ENCODE measurements around the gene APBA2.
"Not testable (repeated sequence)": the region's sequence is repeated elsewhere in the genome, so short reads cannot be mapped to it uniquely, and the experiment has no call there.

Gene APBA2

DNA sequence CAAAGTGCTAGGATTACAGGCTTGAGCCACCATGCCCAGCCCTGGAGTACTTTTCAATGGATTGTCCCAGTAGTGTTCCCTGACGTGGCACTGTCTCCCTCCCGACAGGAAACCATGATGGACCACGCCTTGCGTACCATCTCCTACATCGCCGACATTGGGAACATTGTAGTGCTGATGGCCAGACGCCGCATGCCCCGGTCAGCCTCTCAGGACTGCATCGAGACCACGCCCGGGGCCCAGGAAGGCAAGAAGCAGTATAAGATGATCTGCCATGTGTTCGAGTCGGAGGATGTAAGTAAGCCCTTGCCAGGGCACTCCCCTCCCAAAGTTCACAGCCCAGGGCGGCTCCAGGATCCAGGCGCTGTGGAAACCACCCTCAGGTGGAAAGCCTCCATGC, 215.7 kb downstream of the APBA2 start:
- H3K27ac Mint-ChIP-seq, result no peak overlapping the region
- H3K9me3 Mint-ChIP-seq, result no peaks in the 10 kb centered on the region
- no peaks in the 10 kb centered on the region for H3K36me3 Mint-ChIP-seq
- no peak for ATAC-seq (replicated peaks)
- peaks cover 9 to 25% of the 10 kb centered on the region in 2 donors for H3K27me3 Mint-ChIP-seq
- DNase-seq, result no peak
- no peak overlapping the region for H3K4me3 Mint-ChIP-seq
- no peaks in the 10 kb centered on the region for H3K4me1 Mint-ChIP-seq

GRCh38 chr15:29102173-29102794, 216.5 kb downstream of the APBA2 start:
- not testable (repeated sequence) for DNase-seq, H3K4me3 Mint-ChIP-seq, H3K4me1 Mint-ChIP-seq, H3K9me3 Mint-ChIP-seq, H3K36me3 Mint-ChIP-seq, H3K27ac Mint-ChIP-seq
- peak; percentile 41 to 49 for ATAC-seq (replicated peaks)
- H3K27me3 Mint-ChIP-seq, result peaks cover 9 to 25% of the 10 kb centered on the region in 2 donors

GRCh38 chr15:29102911-29103823, 217.4 kb downstream of the APBA2 start:
- H3K27ac Mint-ChIP-seq, result no peak overlapping the region
- no peak for DNase-seq
- H3K4me1 Mint-ChIP-seq, result no peaks in the 10 kb centered on the region
- ATAC-seq (replicated peaks), result peak; percentile 14 to 17
- H3K36me3 Mint-ChIP-seq, result no peaks in the 10 kb centered on the region
- H3K9me3 Mint-ChIP-seq, result no peaks in the 10 kb centered on the region
- peak overlapping the region in 1 of 2 donors; percentile 52 for H3K4me3 Mint-ChIP-seq
- peaks cover 9 to 25% of the 10 kb centered on the region in 2 donors for H3K27me3 Mint-ChIP-seq

DNA sequence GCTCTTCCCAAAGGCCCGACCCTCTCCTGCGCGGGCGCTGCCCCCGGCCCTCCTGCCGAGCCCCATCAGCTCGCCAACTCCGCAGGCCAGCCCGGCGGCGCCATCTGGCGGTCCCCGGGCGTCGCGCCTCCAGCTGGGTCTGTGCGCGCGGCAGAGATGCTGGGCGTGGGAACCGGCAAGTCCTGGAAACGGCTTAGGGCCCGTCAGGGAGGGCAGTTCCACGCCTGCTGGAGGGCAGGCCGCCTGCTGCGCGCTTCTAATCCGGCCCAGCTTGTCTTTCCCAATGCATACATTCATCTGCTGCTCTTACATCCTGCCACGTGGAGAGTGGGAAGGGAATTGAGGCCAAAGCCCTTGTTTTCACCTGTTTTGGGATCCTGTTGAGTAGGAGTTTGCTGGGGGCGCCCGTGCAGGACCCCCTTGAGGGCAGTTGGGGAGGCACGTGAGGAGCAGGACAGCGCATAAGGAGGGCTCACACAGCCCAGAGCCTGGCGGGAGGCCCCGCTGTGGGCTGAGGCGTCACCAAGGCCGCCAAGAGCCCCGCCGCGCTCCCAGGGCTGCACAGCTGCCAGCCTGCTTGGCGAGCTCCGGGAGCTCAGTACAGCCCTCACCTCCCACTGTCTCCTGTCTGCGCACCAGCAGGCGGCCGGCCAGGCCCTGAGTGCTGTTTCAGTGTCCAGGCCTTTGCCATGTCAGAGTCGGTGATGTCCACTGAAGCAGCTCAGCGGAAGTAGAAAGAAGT, 218.2 kb downstream of the APBA2 start:
- no peaks in the 10 kb centered on the region for H3K36me3 Mint-ChIP-seq
- ATAC-seq (replicated peaks) (peak; percentile 74 to 86), DNase-seq (peak; percentile 40)
- no peaks in the 10 kb centered on the region for H3K4me1 Mint-ChIP-seq
- H3K4me3 Mint-ChIP-seq, result peak overlapping the region in 1 of 2 donors; percentile 52
- H3K27ac Mint-ChIP-seq, result no peak overlapping the region
- H3K9me3 Mint-ChIP-seq, result no peaks in the 10 kb centered on the region
- H3K27me3 Mint-ChIP-seq, result peaks cover 9 to 25% of the 10 kb centered on the region in 2 donors

GRCh38 chr15:29104566-29104880, 218.7 kb downstream of the APBA2 start:
- Mint-ChIP-seq H3K36me3 (no peaks in the 10 kb centered on the region), H3K4me1 (no peaks in the 10 kb centered on the region), H3K27ac (no peak overlapping the region), H3K27me3 (peaks cover 9 to 25% of the 10 kb centered on the region in 2 donors), H3K9me3 (no peaks in the 10 kb centered on the region), H3K4me3 (no peak overlapping the region)
- no peak for ATAC-seq (replicated peaks)
- no peak for DNase-seq

GRCh38 chr15:29105151-29105854, 219.5 kb downstream of the APBA2 start:
- Mint-ChIP-seq H3K27ac (no peak overlapping the region), H3K4me1 (no peaks in the 10 kb centered on the region), H3K27me3 (peaks cover 9 to 25% of the 10 kb centered on the region in 2 donors), H3K36me3 (no peaks in the 10 kb centered on the region), H3K9me3 (no peaks in the 10 kb centered on the region), H3K4me3 (no peak overlapping the region)
- DNase-seq, result no peak
- ATAC-seq (replicated peaks), result no peak

GRCh38 chr15:29106116-29106515, 220.3 kb downstream of the APBA2 start:
- Mint-ChIP-seq H3K27ac (no peak overlapping the region), H3K36me3 (no peaks in the 10 kb centered on the region), H3K9me3 (no peaks in the 10 kb centered on the region), H3K27me3 (peaks cover 15 to 25% of the 10 kb centered on the region in 2 donors), H3K4me3 (no peak overlapping the region), H3K4me1 (no peaks in the 10 kb centered on the region)
- DNase-seq (no peak), ATAC-seq (replicated peaks) (no peak)

- no peak for ATAC-seq (replicated peaks)
- peaks cover 15 to 25% of the 10 kb centered on the region in 2 donors for H3K27me3 Mint-ChIP-seq
Measured at GRCh38 chr15:29106551-29107290, 220.9 kb downstream of the APBA2 start.

DNA sequence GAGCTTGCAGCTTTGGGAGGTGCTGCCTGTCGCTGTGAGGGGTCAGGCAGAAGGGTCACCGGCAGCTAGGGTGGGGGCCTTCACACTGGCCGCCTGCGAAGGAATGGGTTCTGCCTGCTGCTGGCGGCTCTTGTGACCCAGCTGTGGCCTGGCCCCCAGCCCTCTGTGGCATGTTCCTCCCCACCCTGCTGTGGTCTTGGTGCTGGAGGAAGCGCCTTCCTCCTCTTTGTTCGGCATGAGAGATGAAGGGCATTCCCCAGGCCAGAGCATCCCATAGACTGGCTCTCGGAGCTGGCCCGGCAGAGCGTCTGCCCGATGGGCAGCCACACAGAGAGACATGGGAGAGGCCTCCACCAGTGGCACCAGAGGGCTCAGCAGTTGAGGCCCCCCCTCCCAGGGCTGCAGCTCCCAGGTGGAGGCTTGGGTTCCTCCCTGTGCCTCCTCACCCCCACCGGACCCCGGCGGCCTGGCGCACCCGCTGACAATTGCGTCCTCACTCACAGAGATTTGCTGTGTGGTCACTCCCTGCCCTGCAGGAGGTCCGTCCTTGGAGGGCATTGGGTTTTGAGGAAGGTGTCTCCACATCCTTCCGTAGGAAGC, 221.6 kb downstream of the APBA2 start:
- H3K36me3 Mint-ChIP-seq, result no peaks in the 10 kb centered on the region
- H3K4me1 Mint-ChIP-seq, result no peaks in the 10 kb centered on the region
- no peak overlapping the region for H3K4me3 Mint-ChIP-seq
- H3K9me3 Mint-ChIP-seq, result no peaks in the 10 kb centered on the region
- H3K27ac Mint-ChIP-seq, result no peak overlapping the region
- DNase-seq (no peak), ATAC-seq (replicated peaks) (no peak)
- H3K27me3 Mint-ChIP-seq, result peaks cover 15 to 20% of the 10 kb centered on the region in 2 donors

More at GRCh38 chr15:29106551-29107290, 220.9 kb downstream of the APBA2 start:
- no peak for DNase-seq
- Mint-ChIP-seq H3K4me3 (no peak overlapping the region), H3K27ac (no peak overlapping the region), H3K4me1 (no peaks in the 10 kb centered on the region), H3K36me3 (no peaks in the 10 kb centered on the region), H3K9me3 (no peaks in the 10 kb centered on the region)

GRCh38 chr15:29107971-29108645, 222.3 kb downstream of the APBA2 start:
- no peak overlapping the region for H3K27ac Mint-ChIP-seq

DNA sequence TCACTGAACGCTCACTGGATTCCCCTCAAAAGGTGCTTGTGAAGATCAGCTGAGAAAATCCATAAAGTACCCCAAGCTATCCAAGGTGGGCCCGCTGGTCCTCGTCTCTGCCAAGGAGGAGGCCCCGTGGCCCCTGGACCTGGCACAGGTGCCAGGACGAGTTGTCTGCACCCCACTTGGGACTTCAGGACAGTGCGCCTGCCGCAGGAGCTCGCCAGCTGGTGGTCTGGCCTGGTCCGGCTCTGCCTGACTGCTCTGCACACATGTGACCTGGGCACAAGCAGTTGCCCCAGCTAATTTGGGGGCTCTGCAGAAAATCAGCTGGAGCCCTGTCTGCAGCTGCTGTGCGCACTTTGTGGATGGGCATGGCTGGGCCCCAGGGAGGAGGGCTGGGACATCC, 224.0 kb downstream of the APBA2 start:
- no peak for DNase-seq
- H3K4me1 Mint-ChIP-seq, result peaks cover 5 to 6% of the 10 kb centered on the region in 2 donors
- H3K36me3 Mint-ChIP-seq, result no peaks in the 10 kb centered on the region
- no peak overlapping the region for H3K27ac Mint-ChIP-seq
- no peak overlapping the region for H3K4me3 Mint-ChIP-seq
- no peaks in the 10 kb centered on the region for H3K9me3 Mint-ChIP-seq
- peaks cover 14 to 22% of the 10 kb centered on the region in 2 donors for H3K27me3 Mint-ChIP-seq
- ATAC-seq (replicated peaks), result no peak

More at GRCh38 chr15:29107971-29108645, 222.3 kb downstream of the APBA2 start:
- DNase-seq, result no peak
- ATAC-seq (replicated peaks), result no peak
- Mint-ChIP-seq H3K27me3 (peaks cover 13 to 15% of the 10 kb centered on the region in 2 donors), H3K4me3 (no peak overlapping the region), H3K36me3 (no peaks in the 10 kb centered on the region), H3K4me1 (no peaks in the 10 kb centered on the region), H3K9me3 (no peaks in the 10 kb centered on the region)

- Mint-ChIP-seq H3K4me3 (no peak overlapping the region), H3K27me3 (peaks cover 18 to 25% of the 10 kb centered on the region in 2 donors), H3K27ac (no peak overlapping the region), H3K36me3 (no peaks in the 10 kb centered on the region), H3K9me3 (no peaks in the 10 kb centered on the region), H3K4me1 (peaks cover 7 to 9% of the 10 kb centered on the region in 2 donors)
- ATAC-seq (replicated peaks) (no peak), DNase-seq (no peak)
Measured at GRCh38 chr15:29110176-29110575, 224.4 kb downstream of the APBA2 start.

DNA sequence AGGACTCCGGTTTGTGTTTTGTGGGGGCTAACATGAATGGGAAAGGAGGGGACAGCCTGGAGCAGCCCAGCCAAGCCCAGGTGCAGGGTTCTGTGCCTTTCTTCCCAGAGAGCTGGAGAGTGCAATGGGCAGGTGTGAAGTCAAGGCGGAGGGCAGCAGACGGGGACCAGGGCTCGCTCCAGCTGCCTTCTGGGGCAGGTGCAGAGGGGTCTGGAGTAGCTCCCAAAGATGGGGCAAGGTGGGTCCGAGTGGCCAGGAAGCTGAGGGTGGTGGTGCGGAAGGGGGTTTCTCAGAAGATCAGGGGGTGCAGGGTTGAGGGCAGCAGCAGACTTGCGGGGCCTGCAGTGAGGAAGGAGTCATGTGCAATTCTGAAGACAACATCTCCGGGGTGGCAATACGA, 225.0 kb downstream of the APBA2 start:
- H3K4me1 Mint-ChIP-seq, result peaks cover 7 to 9% of the 10 kb centered on the region in 2 donors
- H3K4me3 Mint-ChIP-seq, result no peak overlapping the region
- no peaks in the 10 kb centered on the region for H3K36me3 Mint-ChIP-seq
- DNase-seq, result no peak
- H3K9me3 Mint-ChIP-seq, result no peaks in the 10 kb centered on the region
- H3K27ac Mint-ChIP-seq, result no peak overlapping the region
- H3K27me3 Mint-ChIP-seq, result peaks cover 24 to 30% of the 10 kb centered on the region in 2 donors
- no peak for ATAC-seq (replicated peaks)

Measured in stimulated activated naive B cell treated with anti-CD40 and anti-IgM and Interleukin-4, amounts not matched to agents 10 μg/mL and 1 μg/mL and 100 μg/mL, for 72 hours (primary cell).